Stimulated activated CD8-positive, alpha-beta memory T cell treated with anti-CD3 and anti-CD28 coated beads, Interleukin-4, amount 100 ng/mL, for 48 hours (primary cell): ENCODE data around the gene OPCML.

Experiments
- DNase-seq: peaks from one replicate; pipeline ENCODE4 v3.0.0-alpha.2; 2020

Gene OPCML

GRCh38 chr11:133271871-133272776 lies 260.2 kb downstream of the OPCML start:
- no peak for DNase-seq

GRCh38 chr11:133271206-133271605 lies 261.1 kb downstream of the OPCML start:
- DNase-seq: no peak

GRCh38 chr11:133269267-133269666 lies 263.0 kb downstream of the OPCML start:
- DNase-seq: no peak

- DNase-seq: no peak
Observed at GRCh38 chr11:133266986-133267385, 265.3 kb downstream of the OPCML start.

GRCh38 chr11:133265530-133266035 lies 266.7 kb downstream of the OPCML start:
- DNase-seq: no peak

- DNase-seq: no peak
Observed at GRCh38 chr11:133263332-133263731, 269.0 kb downstream of the OPCML start.

- no peak for DNase-seq
Observed at GRCh38 chr11:133258751-133259150, 273.6 kb downstream of the OPCML start.

- DNase-seq: no peak
Observed at GRCh38 chr11:133254601-133255000, 277.7 kb downstream of the OPCML start.

GRCh38 chr11:133253570-133253969 lies 278.7 kb downstream of the OPCML start:
- no peak for DNase-seq

- DNase-seq: no peak
Observed at GRCh38 chr11:133251841-133252240, 280.5 kb downstream of the OPCML start.

- DNase-seq: no peak
Observed at GRCh38 chr11:133249530-133249929, 282.8 kb downstream of the OPCML start.

GRCh38 chr11:133249065-133249464 lies 283.2 kb downstream of the OPCML start:
- DNase-seq: no peak

- no peak for DNase-seq
Observed at GRCh38 chr11:133243832-133244231, 288.5 kb downstream of the OPCML start.

- no peak for DNase-seq
Observed at GRCh38 chr11:133240908-133241655, 291.2 kb downstream of the OPCML start.

GRCh38 chr11:133239575-133239974 lies 292.7 kb downstream of the OPCML start:
- DNase-seq: no peak

GRCh38 chr11:133238495-133238894 lies 293.8 kb downstream of the OPCML start:
- no peak for DNase-seq

- no peak for DNase-seq
Observed at GRCh38 chr11:133238027-133238426, 294.3 kb downstream of the OPCML start.

- no peak for DNase-seq
Observed at GRCh38 chr11:133235381-133235780, 296.9 kb downstream of the OPCML start.

GRCh38 chr11:133234883-133235282 lies 297.4 kb downstream of the OPCML start:
- DNase-seq: no peak

GRCh38 chr11:133232665-133233064 lies 299.6 kb downstream of the OPCML start:
- no peak for DNase-seq

- no peak for DNase-seq
Observed at GRCh38 chr11:133230431-133230830, 301.9 kb downstream of the OPCML start.

- DNase-seq: no peak
Observed at GRCh38 chr11:133228471-133229329, 303.6 kb downstream of the OPCML start.

- DNase-seq: no peak
Observed at GRCh38 chr11:133227632-133228111, 304.6 kb downstream of the OPCML start.
